SK-N-SH (cell line): Measurements from ENCODE around the gene UNC79. TPM values are rescaled to one million over a fixed set of nuclear protein-coding genes. Genes with fewer than 3 reads are reported as not detected.

Source experiments
- CTCF ChIA-PET: fragments of 300-600, 350-600 bp; formaldehyde crosslinking; extraction: SDS; loops from one replicate; lab custom pipeline; 2021; lab: Yijun Ruan, JAX
- POLR2A ChIA-PET: fragments of 350-600 bp; sonication (Branson Sonifier 250); formaldehyde crosslinking; extraction: SDS; loops from one replicate; lab custom pipeline; 2020; ENCODE audit warnings: antibody characterized with exemption, inconsistent platforms; lab: Yijun Ruan, JAX
- DNase-seq: peaks from one replicate; pipeline ENCODE4 v3.0.0; 2012
- H2AFZ ChIP-seq: fragments of 200-600 bp; sonication (generic); 2 replicates; pipeline ENCODE4 v1.8.1; 2016; ENCODE audit warnings: antibody characterized with exemption, mild to moderate bottlenecking, low read depth
- H3F3A ChIP-seq: fragments of 200-600 bp; sonication (generic); replicated peaks from 2 replicates; pipeline ENCODE3; 2016; ENCODE audit warnings: antibody characterized with exemption, mild to moderate bottlenecking; ENCODE audit not compliant: insufficient read depth
- H3K27ac ChIP-seq, 2 experiments: fragments of 200-500 bp in 1 of 2; fragments of 200-600 bp in 1 of 2; sonication (Bioruptor generic) in 1 of 2; sonication (generic), shearing (Covaris generic) in 1 of 2; 2 replicates each; pipeline versions ENCODE4 v1.5.1 to v1.6.1; 2014 to 2016; ENCODE audit warnings: low read depth in 2 of 2, inconsistent platforms in 1 of 2, low read length in 1 of 2, mild to moderate bottlenecking in 1 of 2, mixed read lengths in 1 of 2
- H3K27me3 ChIP-seq: fragments of 200-600 bp; sonication (generic), shearing (Covaris generic); 2 replicates; pipeline ENCODE4 v1.6.1; 2016; ENCODE audit warnings: mixed run types; ENCODE audit not compliant: insufficient read depth
- H3K36me3 ChIP-seq, 2 experiments: fragments of 200-500 bp in 1 of 2; fragments of 200-600 bp in 1 of 2; sonication (Bioruptor generic) in 1 of 2; sonication (generic) in 1 of 2; replicated peaks in 1 of 2; 2 replicates each; pipeline versions ENCODE3 to v1.5.1; 2014 to 2016; ENCODE audit warnings: low read length in 1 of 2, mild to moderate bottlenecking in 1 of 2; ENCODE audit not compliant: insufficient read depth in 2 of 2, control insufficient read depth in 1 of 2
- H3K4me1 ChIP-seq, 2 experiments: fragments of 200-500 bp in 1 of 2; fragments of 200-600 bp in 1 of 2; sonication (Bioruptor generic) in 1 of 2; sonication (generic), shearing (Covaris generic) in 1 of 2; 2 replicates each; pipeline versions ENCODE4 v1.5.1 to v1.6.1; 2014 to 2016; ENCODE audit warnings: low read depth in 1 of 2, low read length in 1 of 2, mixed run types in 1 of 2; ENCODE audit not compliant: insufficient read depth in 2 of 2, control insufficient read depth in 1 of 2
- H3K4me2 ChIP-seq: fragments of 200-600 bp; sonication (generic), shearing (Covaris generic); 2 replicates; pipeline ENCODE4 v1.6.1; 2017; ENCODE audit warnings: mixed run types
- H3K4me3 ChIP-seq, 2 experiments: fragments of 200-500 bp in 1 of 2; fragments of 200-600 bp in 1 of 2; sonication (Bioruptor generic) in 1 of 2; sonication (generic), shearing (Covaris generic) in 1 of 2; 2 replicates each; pipeline versions ENCODE4 v1.5.1 to v1.8.1; 2014 to 2016; ENCODE audit warnings: low read depth in 2 of 2, inconsistent platforms in 1 of 2, low read length in 1 of 2, mild to moderate bottlenecking in 1 of 2, mixed read lengths in 1 of 2, moderate library complexity in 1 of 2
- H3K79me2 ChIP-seq: fragments of 200-600 bp; sonication (generic); 2 replicates; pipeline ENCODE4 v1.8.1; 2017; ENCODE audit warnings: mild to moderate bottlenecking; ENCODE audit not compliant: insufficient read depth
- H3K9ac ChIP-seq: fragments of 200-600 bp; sonication (generic); 2 replicates; pipeline ENCODE4 v1.6.1; 2017; ENCODE audit warnings: mixed run types
- H3K9me2 ChIP-seq: fragments of 200-600 bp; sonication (generic); 2 replicates; pipeline ENCODE4 v1.6.1; 2017; ENCODE audit warnings: mixed run types
- H3K9me3 ChIP-seq: fragments of 200-600 bp; sonication (generic); 2 replicates; pipeline ENCODE4 v1.6.1; 2017; ENCODE audit warnings: mixed run types, mild to moderate bottlenecking, moderate library complexity
- H4K20me1 ChIP-seq: fragments of 200-600 bp; sonication (generic); 2 replicates; pipeline ENCODE4 v1.6.1; 2017; ENCODE audit warnings: mild to moderate bottlenecking, mixed run types; ENCODE audit not compliant: insufficient read depth
- CHD2 ChIP-seq: fragments of 150-350 bp; IDR thresholded peaks from 2 replicates; pipeline ENCODE4 v1.6.1; 2018; ENCODE audit warnings: low read length; ENCODE audit not compliant: partially characterized antibody
- ELF1 ChIP-seq: IDR thresholded peaks from 2 replicates; pipeline ENCODE4 v1.4.0; 2012
- EP300 ChIP-seq, 2 experiments: IDR thresholded peaks; 2 replicates each; pipeline versions ENCODE4 v1.4.0 to v1.6.1; 2012; ENCODE audit warnings: borderline replicate concordance in 1 of 2, low read depth in 1 of 2, low read length in 1 of 2
- EZH2phosphoT487 ChIP-seq: fragments of 200-600 bp; sonication (generic); IDR thresholded peaks from 2 replicates; pipeline ENCODE4 v1.6.1; 2017; ENCODE audit warnings: low read depth, mixed run types, mild to moderate bottlenecking, antibody characterized with exemption, moderate library complexity, borderline replicate concordance
- FOXJ3 ChIP-seq: sonication (generic); formaldehyde crosslinking; IDR thresholded peaks from 2 replicates; pipeline ENCODE4 v1.5.1; 2020; ENCODE audit warnings: mild to moderate bottlenecking, missing genetic modification reagents
- GABPA ChIP-seq: IDR thresholded peaks from 2 replicates; pipeline ENCODE4 v1.4.0; 2012; ENCODE audit warnings: low read depth, mild to moderate bottlenecking
- IRF3 ChIP-seq: fragments of 150-350 bp; IDR thresholded peaks from 2 replicates; pipeline ENCODE4 v1.6.1; 2016; ENCODE audit warnings: mild to moderate bottlenecking, low read depth, low read length
- JUND ChIP-seq: IDR thresholded peaks from 2 replicates; pipeline ENCODE4 v1.4.0; 2012
- MEF2A ChIP-seq: IDR thresholded peaks from 2 replicates; pipeline ENCODE4 v1.4.0; 2012; ENCODE audit warnings: low read depth, borderline replicate concordance
- NRF1 ChIP-seq: IDR thresholded peaks from 2 replicates; pipeline ENCODE4 v1.6.1; 2012; ENCODE audit warnings: low read depth, mild to moderate bottlenecking, low read length
- POLR2AphosphoS5 ChIP-seq: IDR thresholded peaks from 2 replicates; pipeline ENCODE4 v1.6.1; 2012; ENCODE audit warnings: low read depth, low read length
- RAD21 ChIP-seq: IDR thresholded peaks from 2 replicates; pipeline ENCODE4 v1.6.1; 2012; ENCODE audit warnings: mild to moderate bottlenecking, low read length
- REST ChIP-seq: IDR thresholded peaks from 2 replicates; pipeline ENCODE4 v1.6.1; 2012; ENCODE audit warnings: mild to moderate bottlenecking, low read depth, low read length, moderate library complexity
- RFX5 ChIP-seq: IDR thresholded peaks from 2 replicates; pipeline ENCODE4 v1.6.1; 2012; ENCODE audit warnings: mild to moderate bottlenecking, improper control_type of control experiment, low read length
- SIN3A ChIP-seq: IDR thresholded peaks from 2 replicates; pipeline ENCODE4 v1.6.1; 2012; ENCODE audit warnings: low read depth, mild to moderate bottlenecking, low read length, moderate library complexity, borderline replicate concordance
- TAF1 ChIP-seq: IDR thresholded peaks from 2 replicates; pipeline ENCODE4 v1.6.1; 2012; ENCODE audit warnings: low read depth, mild to moderate bottlenecking, low read length, moderate library complexity, borderline replicate concordance
- TEAD4 ChIP-seq: IDR thresholded peaks from 2 replicates; pipeline ENCODE4 v1.4.0; 2012; ENCODE audit warnings: mild to moderate bottlenecking, borderline replicate concordance; ENCODE audit not compliant: insufficient read depth
- YY1 ChIP-seq: IDR thresholded peaks from 2 replicates; pipeline ENCODE4 v1.4.0; 2012; ENCODE audit warnings: low read depth, mild to moderate bottlenecking
- WGBS: methylation state at CpG from one replicate; pipeline ENCODE4 v1.1.6; 2017; ENCODE audit warnings: low lambda C conversion rate; 5-methylcytosine and 5-hydroxymethylcytosine counted together
- polyA plus RNA-seq, 3 experiments: library from polyadenylated mRNA; depleted of rRNA; stranded (reverse); fragments of >200 nt; gene quantifications; 2 replicates each; pipeline ENCODE4 v1.2.3, GENCODE V29; 2012
- TF ChIP-seq, protein P1 (sequence below): fragments of 200-600 bp; sonication (generic); IDR thresholded peaks from 2 replicates; pipeline ENCODE4 v1.6.1; 2017; ENCODE audit warnings: antibody characterized with exemption, mild to moderate bottlenecking, moderate library complexity

UNC79 gene
- polyA plus RNA-seq, 1 of the 3 experiments (the other 2 are of a cell fraction): 0.10 TPM

GRCh38 chr14:93511001-93511400 lies 80.3 kb downstream of the UNC79 start:
- H3K36me3 ChIP-seq: no peaks in the 10 kb centered on the region
- 45% methylated on average over 5 of the region's 5 CpGs for WGBS
- no peak overlapping the region for H3K9ac ChIP-seq
- no peak for TF ChIP-seq RAD21
- no peak for TF ChIP-seq TEAD4
- no peak for TF ChIP-seq FOXJ3 (CRISPR knock-in tag)
- TF ChIP-seq JUND: no peak
- TF ChIP-seq EP300 (IDR thresholded peaks at IDR 0.05; ENCODE audit: borderline replicate concordance in 1 of 2, low read depth in 1 of 2, low read length in 1 of 2): no peak
- TF ChIP-seq CHD2: no peak
- no peak for TF ChIP-seq GABPA
- TF ChIP-seq NRF1: no peak
- TF ChIP-seq, protein P1, sequence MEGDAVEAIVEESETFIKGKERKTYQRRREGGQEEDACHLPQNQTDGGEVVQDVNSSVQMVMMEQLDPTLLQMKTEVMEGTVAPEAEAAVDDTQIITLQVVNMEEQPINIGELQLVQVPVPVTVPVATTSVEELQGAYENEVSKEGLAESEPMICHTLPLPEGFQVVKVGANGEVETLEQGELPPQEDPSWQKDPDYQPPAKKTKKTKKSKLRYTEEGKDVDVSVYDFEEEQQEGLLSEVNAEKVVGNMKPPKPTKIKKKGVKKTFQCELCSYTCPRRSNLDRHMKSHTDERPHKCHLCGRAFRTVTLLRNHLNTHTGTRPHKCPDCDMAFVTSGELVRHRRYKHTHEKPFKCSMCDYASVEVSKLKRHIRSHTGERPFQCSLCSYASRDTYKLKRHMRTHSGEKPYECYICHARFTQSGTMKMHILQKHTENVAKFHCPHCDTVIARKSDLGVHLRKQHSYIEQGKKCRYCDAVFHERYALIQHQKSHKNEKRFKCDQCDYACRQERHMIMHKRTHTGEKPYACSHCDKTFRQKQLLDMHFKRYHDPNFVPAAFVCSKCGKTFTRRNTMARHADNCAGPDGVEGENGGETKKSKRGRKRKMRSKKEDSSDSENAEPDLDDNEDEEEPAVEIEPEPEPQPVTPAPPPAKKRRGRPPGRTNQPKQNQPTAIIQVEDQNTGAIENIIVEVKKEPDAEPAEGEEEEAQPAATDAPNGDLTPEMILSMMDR: no peak
- no peak for TF ChIP-seq TAF1
- TF ChIP-seq SIN3A: no peak
- no peak for TF ChIP-seq REST
- TF ChIP-seq MEF2A: no peak
- TF ChIP-seq YY1: no peak
- no peak for TF ChIP-seq POLR2AphosphoS5
- TF ChIP-seq RFX5: no peak
- TF ChIP-seq EZH2phosphoT487: no peak
- no peak for TF ChIP-seq ELF1
- no peak for TF ChIP-seq IRF3
- no peaks in the 10 kb centered on the region for H4K20me1 ChIP-seq
- H3K27me3 ChIP-seq: no peaks in the 10 kb centered on the region
- H3K4me2 ChIP-seq: no peak overlapping the region
- no peaks in the 10 kb centered on the region for H3K9me2 ChIP-seq
- no peaks in the 10 kb centered on the region for H3K4me1 ChIP-seq
- no peak overlapping the region for H3K27ac ChIP-seq
- H3F3A ChIP-seq: no peaks in the 10 kb centered on the region
- no peak overlapping the region for H2AFZ ChIP-seq
- peaks cover 5% of the 10 kb centered on the region; the same call in 1 of the 2 replicates for H3K9me3 ChIP-seq
- ChIA-PET CTCF (interaction anchor here (1.9 kb wide), 1 partner anchor 12 kb away, joined by 7 read pairs; no protein-coding TSS in a partner anchor), POLR2A (no interaction called here)
- H3K4me3 ChIP-seq: no peak overlapping the region
- no peaks in the 10 kb centered on the region for H3K79me2 ChIP-seq
- no peak for DNase-seq
